NCI-H1694 (cell line): Measurements from ENCODE around the gene ENAH.
A peak's percentile ranks its signal among the peaks of the same experiment; 100 is the strongest.

Source experiments
- DNase-seq: peaks from one replicate; lab custom pipeline; 2025; lab: John Stamatoyannopoulos, UW

Gene ENAH

DNA sequence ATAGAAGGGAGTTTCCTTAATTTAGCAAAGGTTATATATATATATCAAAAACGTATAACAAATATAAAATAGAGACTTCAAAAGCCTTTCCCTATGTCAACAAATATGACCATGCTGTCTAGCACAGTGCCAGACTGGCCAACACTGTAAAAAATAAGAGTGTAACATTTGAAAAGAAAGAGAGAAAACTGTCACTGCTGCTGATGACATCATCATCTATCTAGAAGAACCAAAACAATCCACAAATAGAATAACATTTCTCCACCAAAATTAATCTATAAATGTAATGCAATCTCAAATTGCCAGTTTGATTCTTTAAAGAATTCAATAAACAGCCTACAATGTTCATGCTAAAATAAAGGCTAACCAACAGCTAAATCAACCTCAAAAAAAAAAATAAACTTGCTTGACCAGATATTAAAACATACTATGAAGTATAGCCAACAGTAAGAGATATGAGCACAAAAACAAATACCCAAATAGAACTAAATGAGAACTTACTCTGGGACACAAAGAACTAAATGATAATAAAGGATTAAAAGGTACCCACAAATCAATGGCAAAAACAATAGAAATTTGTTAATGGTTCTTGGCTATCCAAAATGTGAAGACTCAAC lies 50.2 kb downstream of the ENAH start:
- DNase-seq, result no peak

DNA sequence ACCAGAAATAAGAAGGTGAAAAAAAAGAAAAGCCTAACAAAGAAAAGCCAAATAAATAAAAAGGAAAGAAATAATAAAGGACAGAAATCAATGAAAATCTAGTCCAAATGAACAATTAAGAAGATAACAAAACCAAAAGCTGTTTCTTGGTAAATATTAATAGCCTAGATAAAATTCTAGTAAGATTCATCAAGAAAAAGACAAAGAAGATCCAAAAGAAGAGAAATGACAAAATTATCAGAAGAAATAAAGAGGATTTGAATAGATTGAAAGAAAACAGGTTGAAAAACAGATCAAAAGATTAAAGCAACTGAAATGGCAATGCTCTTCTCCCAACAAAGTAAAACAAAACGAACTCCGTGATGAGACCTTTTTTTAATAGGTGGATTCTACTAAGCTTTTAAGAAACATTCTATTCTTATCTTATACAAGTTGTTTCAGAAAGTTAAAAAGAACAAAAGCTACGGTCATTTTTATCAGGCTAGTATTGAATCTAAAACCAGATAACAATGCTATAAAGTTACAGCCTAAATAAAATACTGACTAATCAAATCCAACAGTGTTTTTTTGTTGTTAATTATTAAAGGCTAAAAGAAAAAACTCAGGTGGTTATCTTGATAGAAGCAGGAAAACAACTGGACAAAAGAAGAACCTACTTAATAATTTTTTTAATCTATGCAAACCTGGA lies 50.9 kb downstream of the ENAH start:
- DNase-seq, result no peak

DNA sequence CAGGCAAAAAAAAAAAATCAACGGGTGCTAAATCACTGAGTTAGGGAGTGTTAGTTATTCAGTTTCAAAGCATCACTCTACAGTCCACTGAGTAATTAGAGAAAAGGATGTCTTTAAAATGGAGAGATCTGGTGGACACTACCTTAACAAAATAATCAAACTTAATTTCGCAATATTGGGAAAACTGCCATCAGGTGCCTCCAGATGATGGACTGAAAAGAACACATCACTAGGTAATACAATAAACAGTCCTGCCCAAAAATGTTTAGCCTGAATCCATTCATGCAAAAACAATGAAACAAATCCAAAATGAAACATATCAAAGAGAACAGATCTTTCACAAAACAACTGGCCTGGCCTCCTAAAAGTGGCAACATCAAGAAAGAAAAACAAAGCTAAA lies 54.1 kb downstream of the ENAH start:
- DNase-seq, result no peak

GRCh38 chr1:225597926-225598575 lies 54.9 kb downstream of the ENAH start:
- DNase-seq, result no peak

DNA sequence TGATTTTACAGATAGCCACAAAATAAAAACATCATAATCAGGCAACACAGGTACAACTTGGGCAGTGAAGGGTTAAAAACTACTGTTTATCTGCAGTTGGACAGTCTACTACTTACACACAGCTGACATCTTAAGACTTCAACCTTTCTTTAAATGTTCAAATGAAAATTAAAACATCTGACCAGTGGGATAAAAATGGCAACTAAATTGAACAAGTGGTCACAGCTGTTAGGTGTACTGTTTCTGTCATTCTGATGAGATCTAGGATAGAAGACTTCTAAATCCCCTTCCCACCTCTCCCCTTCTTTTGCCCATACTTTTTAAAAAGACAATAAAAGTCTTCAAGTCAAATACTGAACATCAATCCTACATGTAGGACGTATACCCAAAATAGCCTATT lies 56.2 kb downstream of the ENAH start:
- DNase-seq, result no peak

GRCh38 chr1:225595974-225596551 lies 56.9 kb downstream of the ENAH start:
- no peak for DNase-seq

- no peak for DNase-seq
Measured at GRCh38 chr1:225595452-225595851, 57.5 kb downstream of the ENAH start.

GRCh38 chr1:225593414-225593813 lies 59.5 kb downstream of the ENAH start:
- no peak for DNase-seq

GRCh38 chr1:225592362-225593025 lies 60.4 kb downstream of the ENAH start:
- DNase-seq, result no peak

GRCh38 chr1:225587310-225587709 lies 65.6 kb downstream of the ENAH start:
- DNase-seq, result no peak

GRCh38 chr1:225581186-225581585 lies 71.7 kb downstream of the ENAH start:
- DNase-seq, result no peak

GRCh38 chr1:225580238-225581099 lies 72.5 kb downstream of the ENAH start:
- DNase-seq, result peak; percentile 84

DNA sequence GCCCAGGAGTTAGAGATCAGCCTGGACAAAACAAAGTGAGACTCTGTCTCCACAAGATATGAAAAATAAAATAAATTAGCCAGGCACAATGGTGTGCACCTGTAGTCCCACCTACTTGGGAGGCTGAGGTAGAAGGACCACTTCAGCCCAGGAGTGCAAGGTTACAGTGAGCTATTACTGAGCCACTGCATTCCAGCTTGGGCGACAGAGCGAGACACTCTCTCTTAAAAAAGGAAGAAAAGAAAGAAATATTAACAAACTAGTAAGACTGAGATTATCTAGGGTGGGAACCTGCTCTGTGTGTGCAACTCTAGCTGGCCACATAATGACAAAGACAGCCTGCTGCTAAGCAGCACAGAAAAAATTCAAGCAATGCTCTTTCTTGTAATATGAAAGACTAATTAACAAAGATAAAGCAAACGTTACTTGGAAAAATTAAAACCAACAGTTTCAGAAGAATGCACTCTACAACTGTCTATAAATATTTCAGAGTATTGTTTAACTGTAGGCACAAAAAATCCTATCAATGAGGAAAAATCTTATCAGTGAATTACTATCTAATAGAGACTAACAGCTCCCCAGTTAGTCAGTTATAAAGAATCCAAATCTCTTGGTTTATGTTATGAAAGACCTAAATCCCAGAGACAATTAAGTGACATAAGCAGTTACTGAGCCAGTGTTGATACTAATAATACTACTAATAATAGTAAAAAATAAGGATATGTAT lies 74.5 kb downstream of the ENAH start:
- DNase-seq, result no peak

DNA sequence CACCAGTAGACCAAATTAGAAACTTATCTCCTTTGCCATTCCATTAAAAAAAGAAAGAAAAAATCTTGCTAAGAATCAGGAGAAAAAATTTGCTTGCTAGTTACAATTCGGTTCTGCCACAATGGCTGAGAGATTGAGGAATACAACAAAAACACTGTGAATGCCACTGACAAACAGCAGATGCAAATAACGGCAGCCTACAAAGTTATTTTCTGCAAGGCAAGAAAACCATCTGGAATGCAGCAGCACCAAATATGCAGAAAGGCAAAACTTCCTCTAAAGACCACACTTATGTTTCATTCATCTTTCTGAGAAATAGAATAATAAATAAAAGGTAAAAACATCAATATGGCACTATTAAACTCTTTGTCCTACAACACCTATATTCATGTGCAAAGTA lies 75.7 kb downstream of the ENAH start:
- no peak for DNase-seq

DNA sequence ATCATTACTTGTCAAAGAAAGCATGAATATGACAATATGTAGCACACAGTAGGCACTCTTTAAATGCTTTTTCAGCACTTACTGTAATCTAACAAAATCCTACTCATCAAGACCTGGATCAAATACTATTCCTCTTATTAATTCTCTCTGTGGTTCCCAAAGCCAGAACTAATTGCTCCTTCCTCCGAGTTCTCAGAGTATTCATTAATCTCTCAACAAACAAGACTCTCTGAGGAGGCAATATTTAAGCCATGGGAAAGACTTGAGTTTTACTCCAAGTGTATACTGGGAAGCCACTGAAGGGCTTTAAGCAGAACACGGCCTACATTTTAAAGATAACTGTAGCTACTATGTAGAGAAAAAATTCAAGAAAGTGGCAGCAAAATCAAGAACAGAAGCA lies 79.7 kb downstream of the ENAH start:
- no peak for DNase-seq

DNA sequence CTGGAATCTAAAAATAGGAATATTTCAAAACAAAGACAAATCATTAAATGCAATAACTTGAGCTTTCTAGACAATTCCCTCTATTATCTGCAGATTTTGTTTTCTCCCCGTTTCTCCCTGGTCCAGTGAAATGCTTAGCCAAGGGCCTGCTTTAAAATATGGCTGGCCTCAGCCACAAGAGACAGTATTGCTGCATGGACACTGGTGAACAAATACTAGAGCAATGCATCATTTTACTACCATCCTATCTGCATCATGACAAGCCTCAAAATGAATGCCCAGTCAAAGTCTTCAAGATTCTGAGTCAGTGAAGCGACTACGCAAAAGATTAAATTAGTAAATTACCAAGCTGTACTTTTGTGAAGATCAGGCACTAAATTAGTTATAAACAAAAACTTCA lies 80.5 kb downstream of the ENAH start:
- no peak for DNase-seq

DNA sequence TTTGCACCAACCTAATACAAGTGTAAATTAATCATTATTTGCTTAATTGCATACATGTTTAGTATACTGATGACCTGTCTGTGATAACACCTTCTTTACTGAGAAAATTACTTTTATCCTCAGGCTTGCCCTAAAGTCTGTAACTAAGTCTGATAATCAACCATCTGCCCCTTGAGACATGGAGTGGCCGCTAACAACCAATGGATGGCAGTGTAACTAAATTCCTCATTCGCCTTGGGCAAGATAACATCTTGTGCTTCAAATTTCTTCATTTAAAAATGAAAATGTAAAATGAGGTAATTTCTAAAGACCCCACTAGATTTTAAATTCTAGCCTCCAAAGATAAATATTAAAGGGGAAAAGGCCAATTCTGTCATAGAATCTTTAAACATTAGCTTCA lies 85.1 kb downstream of the ENAH start:
- DNase-seq, result no peak

DNA sequence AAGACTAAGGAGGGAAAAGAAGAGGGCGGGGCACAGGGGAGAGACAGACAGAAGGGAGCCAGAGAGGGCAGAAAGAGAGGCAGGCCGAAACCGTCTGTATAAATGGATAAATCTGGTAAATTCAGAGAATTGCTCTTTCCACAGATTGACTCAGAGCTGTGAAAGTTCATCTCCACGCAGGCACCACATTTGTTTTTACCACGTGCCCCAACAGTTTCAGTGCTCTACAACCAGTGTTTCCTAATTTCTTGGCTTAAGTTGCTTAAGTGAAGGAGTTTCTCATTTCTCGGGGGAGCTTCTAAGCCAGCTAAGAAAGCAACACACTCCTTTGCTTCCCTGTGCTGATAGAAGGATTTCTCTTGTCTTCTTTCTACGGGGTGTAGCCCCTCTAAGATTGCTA lies 87.1 kb downstream of the ENAH start:
- DNase-seq, result no peak

DNA sequence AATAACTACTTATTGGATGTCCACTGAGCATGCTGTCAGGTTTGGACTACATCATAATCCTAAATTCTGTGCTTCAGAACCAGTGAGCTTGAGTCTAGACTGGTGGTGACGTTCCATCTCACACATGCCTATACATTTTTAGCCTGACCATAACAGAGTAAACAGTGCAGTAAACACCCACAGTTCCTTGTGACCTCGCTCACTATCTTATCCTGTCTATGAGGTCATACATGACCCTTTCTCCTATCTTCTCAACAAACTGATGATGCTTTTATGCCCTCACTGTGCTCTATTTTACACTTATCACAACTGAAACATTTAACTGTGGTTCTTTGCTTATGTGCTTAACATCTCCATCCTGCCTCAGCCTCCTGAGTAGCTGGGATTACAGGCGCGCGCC lies 91.2 kb downstream of the ENAH start:
- no peak for DNase-seq

- DNase-seq, result no peak
Measured at GRCh38 chr1:225559902-225560301, 93.0 kb downstream of the ENAH start.

- no peak for DNase-seq
Measured at GRCh38 chr1:225559326-225559725, 93.6 kb downstream of the ENAH start.
